ENCODE measurements around the gene G6PD.

The G6PD gene

GRCh38 chrX:154486052-154486395 is 60.6 kb downstream of the G6PD start:
- DNase-seq: no peak

GRCh38 chrX:154485150-154486051 is 61.2 kb downstream of the G6PD start:
- DNase-seq: no peak

GRCh38 chrX:154484255-154485149 is 62.1 kb downstream of the G6PD start:
- DNase-seq: no peak

GRCh38 chrX:154483325-154483724 is 63.3 kb downstream of the G6PD start:
- no peak for DNase-seq

GRCh38 chrX:154482786-154483185 is 63.9 kb downstream of the G6PD start:
- no peak for DNase-seq

GRCh38 chrX:154481911-154482601 is 64.6 kb downstream of the G6PD start:
- DNase-seq: no peak
